Neural progenitor cell (in vitro differentiated cells): ENCODE measurements around the gene ELP1. TPM values are rescaled to one million over a fixed set of nuclear protein-coding genes. Genes with fewer than 3 reads are reported as not detected.
"Not testable (repeated sequence)": the region's sequence is repeated elsewhere in the genome, so short reads cannot be mapped to it uniquely, and the experiment has no call there.

Source experiments
- DNase-seq: peaks from one replicate; pipeline ENCODE4 v3.0.0-alpha.2; 2016; ENCODE audit warnings: low spot score
- H2AFZ ChIP-seq: fragments of 200-600 bp; sonication (generic); replicated peaks from 2 replicates; pipeline ENCODE4 v1.6.1; 2016; ENCODE audit warnings: antibody characterized with exemption
- H3F3A ChIP-seq: fragments of 200-600 bp; sonication (generic); 2 replicates; pipeline ENCODE4 v1.6.1; 2016; ENCODE audit warnings: antibody characterized with exemption, low read depth
- H3K27ac ChIP-seq: fragments of 200-600 bp; sonication (generic); 2 replicates; pipeline ENCODE4 v1.5.1; 2016; ENCODE audit warnings: mild to moderate bottlenecking
- H3K27me3 ChIP-seq: fragments of 200-600 bp; sonication (generic); 2 replicates; pipeline ENCODE4 v1.6.1; 2016; ENCODE audit warnings: mild to moderate bottlenecking, moderate library complexity
- H3K36me3 ChIP-seq: fragments of 200-600 bp; sonication (generic); 2 replicates; pipeline ENCODE4 v1.5.1; 2016
- H3K4me1 ChIP-seq: fragments of 200-600 bp; sonication (generic); 2 replicates; pipeline ENCODE4 v1.6.1; 2016; ENCODE audit warnings: mixed run types
- H3K4me2 ChIP-seq: fragments of 200-600 bp; sonication (generic); 2 replicates; pipeline ENCODE4 v1.6.1; 2016
- H3K4me3 ChIP-seq: fragments of 200-600 bp; sonication (generic); 2 replicates; pipeline ENCODE4 v1.5.1; 2016
- H3K79me2 ChIP-seq: fragments of 200-600 bp; sonication (generic); 2 replicates; pipeline ENCODE4 v1.6.1; 2016; ENCODE audit warnings: low read depth
- H3K9ac ChIP-seq: fragments of 200-600 bp; sonication (generic); 2 replicates; pipeline ENCODE4 v1.6.1; 2016
- H3K9me3 ChIP-seq: fragments of 200-600 bp; sonication (generic); 2 replicates; pipeline ENCODE4 v1.5.1; 2016; ENCODE audit warnings: low read depth
- H4K20me1 ChIP-seq: fragments of 200-600 bp; sonication (generic); 2 replicates; pipeline ENCODE4 v1.6.1; 2016; ENCODE audit warnings: low read depth
- H3K27ac Mint-ChIP-seq: 3 replicates; pipeline ENCODE4 v1.8.0; 2021; ENCODE audit warnings: mixed read lengths
- H3K27me3 Mint-ChIP-seq: 2 replicates; pipeline ENCODE4 v1.8.0; 2022; ENCODE audit warnings: low read depth, mild to moderate bottlenecking, inconsistent platforms, moderate library complexity, mixed read lengths; ENCODE audit not compliant: insufficient read depth
- H3K36me3 Mint-ChIP-seq: 3 replicates; pipeline ENCODE4 v1.8.0; 2021; ENCODE audit warnings: mixed read lengths
- H3K4me1 Mint-ChIP-seq: 3 replicates; pipeline ENCODE4 v1.8.0; 2021; ENCODE audit warnings: mixed read lengths
- H3K4me3 Mint-ChIP-seq: 3 replicates; pipeline ENCODE4 v1.8.0; 2021; ENCODE audit warnings: mild to moderate bottlenecking, moderate library complexity, mixed read lengths
- H3K9me3 Mint-ChIP-seq: 3 replicates; pipeline ENCODE4 v1.8.0; 2020; ENCODE audit warnings: mixed read lengths
- EZH2 ChIP-seq: fragments of 200-600 bp; sonication (generic); IDR thresholded peaks from 2 replicates; pipeline ENCODE4 v1.6.1; 2017; ENCODE audit warnings: antibody characterized with exemption, mild to moderate bottlenecking, moderate library complexity
- EZH2phosphoT487 ChIP-seq: fragments of 200-600 bp; sonication (generic); IDR thresholded peaks from 2 replicates; pipeline ENCODE4 v1.6.1; 2017; ENCODE audit warnings: antibody characterized with exemption
- total RNA-seq: library from RNA; depleted of rRNA; stranded (reverse); fragments of >200 nt; gene quantifications from 2 replicates; pipeline ENCODE4 v1.2.3, GENCODE V29; 2015; ENCODE audit warnings: low replicate concordance
- TF ChIP-seq, protein P1 (sequence below): fragments of 200-600 bp; sonication (generic); IDR thresholded peaks from 2 replicates; pipeline ENCODE4 v1.5.1; 2017; ENCODE audit warnings: antibody characterized with exemption, mild to moderate bottlenecking

ELP1 gene
- total RNA-seq, 1 donor from 2014 or later: 97.2 TPM

GRCh38 chr9:108904161-108904560, 29.8 kb downstream of the ELP1 start:
- H3K36me3 Mint-ChIP-seq: peaks cover 22% of the 10 kb centered on the region
- H3K9me3 ChIP-seq: no peaks in the 10 kb centered on the region

GRCh38 chr9:108903420-108904103, 30.4 kb downstream of the ELP1 start:
- H3K9me3 ChIP-seq: no peaks in the 10 kb centered on the region
- Mint-ChIP-seq H3K4me1 (no peaks in the 10 kb centered on the region), H3K36me3 (peaks cover 20% of the 10 kb centered on the region), H3K27ac (no peak overlapping the region), H3K4me3 (no peak overlapping the region), H3K9me3 (no peaks in the 10 kb centered on the region), H3K27me3 (no peaks in the 10 kb centered on the region)
- H3K4me2 ChIP-seq: no peak overlapping the region
- no peak overlapping the region for H3K4me3 ChIP-seq
- H3F3A ChIP-seq: no peaks in the 10 kb centered on the region
- no peak overlapping the region for H3K27ac ChIP-seq
- no peaks in the 10 kb centered on the region for H4K20me1 ChIP-seq
- H3K36me3 ChIP-seq: peaks cover 3% of the 10 kb centered on the region
- H3K27me3 ChIP-seq: no peaks in the 10 kb centered on the region
- H3K79me2 ChIP-seq: no peaks in the 10 kb centered on the region
- no peaks in the 10 kb centered on the region for H3K4me1 ChIP-seq
- TF ChIP-seq EZH2phosphoT487: no peak
- TF ChIP-seq, protein P1, sequence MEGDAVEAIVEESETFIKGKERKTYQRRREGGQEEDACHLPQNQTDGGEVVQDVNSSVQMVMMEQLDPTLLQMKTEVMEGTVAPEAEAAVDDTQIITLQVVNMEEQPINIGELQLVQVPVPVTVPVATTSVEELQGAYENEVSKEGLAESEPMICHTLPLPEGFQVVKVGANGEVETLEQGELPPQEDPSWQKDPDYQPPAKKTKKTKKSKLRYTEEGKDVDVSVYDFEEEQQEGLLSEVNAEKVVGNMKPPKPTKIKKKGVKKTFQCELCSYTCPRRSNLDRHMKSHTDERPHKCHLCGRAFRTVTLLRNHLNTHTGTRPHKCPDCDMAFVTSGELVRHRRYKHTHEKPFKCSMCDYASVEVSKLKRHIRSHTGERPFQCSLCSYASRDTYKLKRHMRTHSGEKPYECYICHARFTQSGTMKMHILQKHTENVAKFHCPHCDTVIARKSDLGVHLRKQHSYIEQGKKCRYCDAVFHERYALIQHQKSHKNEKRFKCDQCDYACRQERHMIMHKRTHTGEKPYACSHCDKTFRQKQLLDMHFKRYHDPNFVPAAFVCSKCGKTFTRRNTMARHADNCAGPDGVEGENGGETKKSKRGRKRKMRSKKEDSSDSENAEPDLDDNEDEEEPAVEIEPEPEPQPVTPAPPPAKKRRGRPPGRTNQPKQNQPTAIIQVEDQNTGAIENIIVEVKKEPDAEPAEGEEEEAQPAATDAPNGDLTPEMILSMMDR: no peak
- H2AFZ ChIP-seq: no peak overlapping the region
- DNase-seq: no peak
- no peak overlapping the region for H3K9ac ChIP-seq

More at GRCh38 chr9:108904161-108904560, 29.8 kb downstream of the ELP1 start:
- H3K4me1 ChIP-seq: no peaks in the 10 kb centered on the region
- H3F3A ChIP-seq: no peaks in the 10 kb centered on the region
- no peak for TF ChIP-seq EZH2
- no peak for TF ChIP-seq EZH2phosphoT487
- TF ChIP-seq, protein P1: no peak
- Mint-ChIP-seq H3K4me1 (no peaks in the 10 kb centered on the region), H3K9me3 (no peaks in the 10 kb centered on the region), H3K27me3 (no peaks in the 10 kb centered on the region), H3K27ac (no peak overlapping the region), H3K4me3 (no peak overlapping the region)
- no peak for DNase-seq
- H3K79me2 ChIP-seq: no peaks in the 10 kb centered on the region
- no peaks in the 10 kb centered on the region for H3K27me3 ChIP-seq
- H3K9ac ChIP-seq: no peak overlapping the region
- no peak overlapping the region for H3K27ac ChIP-seq
- H3K36me3 ChIP-seq: no peaks in the 10 kb centered on the region
- H2AFZ ChIP-seq: no peak overlapping the region
- no peak overlapping the region for H3K4me3 ChIP-seq
- no peak overlapping the region for H3K4me2 ChIP-seq
- no peaks in the 10 kb centered on the region for H4K20me1 ChIP-seq

- Mint-ChIP-seq H3K9me3 (no peaks in the 10 kb centered on the region), H3K4me1 (no peaks in the 10 kb centered on the region), H3K27me3 (no peaks in the 10 kb centered on the region), H3K4me3 (no peak overlapping the region), H3K36me3 (peaks cover 31% of the 10 kb centered on the region), H3K27ac (no peak overlapping the region)
- Histone ChIP-seq H3K4me3 (no peak overlapping the region), H3K9ac (no peak overlapping the region), H3K9me3 (no peaks in the 10 kb centered on the region), H3F3A (no peaks in the 10 kb centered on the region), H3K79me2 (no peaks in the 10 kb centered on the region), H3K27ac (no peak overlapping the region), H3K4me2 (no peak overlapping the region), H2AFZ (no peak overlapping the region), H4K20me1 (no peaks in the 10 kb centered on the region), H3K36me3 (peaks cover 9% of the 10 kb centered on the region), H3K27me3 (no peaks in the 10 kb centered on the region), H3K4me1 (no peaks in the 10 kb centered on the region)
- TF ChIP-seq EZH2: no peak
- TF ChIP-seq EZH2phosphoT487: no peak
- TF ChIP-seq, protein P1: no peak
- no peak for DNase-seq
Measured at GRCh38 chr9:108900176-108900575, 33.7 kb downstream of the ELP1 start.

DNA sequence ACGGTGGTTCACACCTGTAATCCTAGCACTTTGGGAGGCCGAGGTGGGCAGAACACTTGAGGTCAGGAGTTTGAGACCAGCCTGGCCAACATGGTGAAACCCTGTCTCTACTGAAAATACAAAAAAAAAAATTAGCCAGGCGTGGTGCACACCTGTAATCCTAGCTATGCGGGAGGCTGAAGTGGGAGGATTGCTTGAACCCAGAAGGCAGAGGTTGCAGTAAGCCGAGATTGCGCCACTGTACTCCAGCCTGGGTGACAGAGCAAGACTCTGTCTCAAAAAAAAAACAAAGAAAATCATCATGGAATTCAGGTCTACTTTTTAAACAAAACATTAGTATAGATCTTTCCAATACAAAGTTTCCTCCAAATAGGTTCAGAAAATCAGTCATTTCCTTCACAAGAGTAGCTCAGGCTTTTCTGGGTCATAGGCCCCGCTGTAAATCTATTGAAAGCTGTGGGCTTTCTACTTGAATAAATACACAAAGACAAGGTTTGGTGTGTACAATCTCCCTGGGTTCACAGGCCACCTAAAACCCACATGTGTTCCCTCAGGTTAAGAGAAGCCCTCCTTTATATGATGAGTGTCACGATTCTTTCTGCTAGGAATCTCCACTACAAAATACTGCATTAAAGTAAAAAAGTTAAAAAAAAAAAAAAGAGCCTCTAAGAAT, 34.8 kb downstream of the ELP1 start:
- not testable (repeated sequence) for H3K79me2 ChIP-seq, H3K4me3 ChIP-seq, H3K4me2 ChIP-seq, H3K9ac ChIP-seq, H3K9me3 ChIP-seq, H3K4me1 Mint-ChIP-seq, H3K27me3 Mint-ChIP-seq, H4K20me1 ChIP-seq, H2AFZ ChIP-seq, H3K27ac Mint-ChIP-seq, H3F3A ChIP-seq, DNase-seq, H3K27ac ChIP-seq, H3K27me3 ChIP-seq, H3K4me3 Mint-ChIP-seq, H3K36me3 ChIP-seq, H3K9me3 Mint-ChIP-seq, H3K4me1 ChIP-seq
- peaks cover 32% of the 10 kb centered on the region for H3K36me3 Mint-ChIP-seq
